ENCODE data around the gene ACSL3. TPM values are rescaled to one million over a fixed set of nuclear protein-coding genes. Genes with fewer than 3 reads are reported as not detected.

Gene ACSL3
- total RNA-seq, 1 experiment from 2014 or later, result 1,151 TPM

GRCh38 chr2:222922019-222922800 lies 61.4 kb downstream of the ACSL3 start:
- in situ Hi-C loops (cut with HindIII; ENCODE audit: low pct_unique_long_range_greater_than_20kb, low sequenced_read_pairs), result no loop called here

GRCh38 chr2:222926915-222927314 lies 66.1 kb downstream of the ACSL3 start:
- in situ Hi-C loops (cut with HindIII; ENCODE audit: low pct_unique_long_range_greater_than_20kb, low sequenced_read_pairs), result no loop called here
- DNase-seq (ENCODE audit: low read depth, low spot score), result no peak

More at GRCh38 chr2:222922019-222922800, 61.4 kb downstream of the ACSL3 start:
- DNase-seq (ENCODE audit: low read depth, low spot score), result no peak

DNA sequence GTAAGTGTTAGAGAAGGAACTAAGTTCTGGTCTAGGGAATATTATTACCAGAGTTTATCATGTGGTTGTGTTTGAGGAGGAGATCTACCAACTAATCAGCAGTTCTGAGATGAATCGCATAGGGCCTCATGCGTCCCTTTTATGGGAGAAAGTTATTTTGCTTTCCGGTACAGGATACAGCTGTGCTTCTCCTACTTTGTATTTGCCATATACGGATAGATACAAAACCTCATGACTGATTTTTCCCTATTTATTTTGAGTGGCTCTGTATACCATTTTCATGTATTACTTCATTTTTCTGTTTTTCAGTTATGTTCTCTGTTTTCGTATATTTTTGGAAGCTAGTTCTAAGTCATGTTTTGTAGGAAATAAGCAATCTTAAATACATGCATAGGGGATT lies 66.8 kb downstream of the ACSL3 start:
- in situ Hi-C loops (cut with HindIII; ENCODE audit: low pct_unique_long_range_greater_than_20kb, low sequenced_read_pairs), result no loop called here
- no peak for DNase-seq (ENCODE audit: low read depth, low spot score)

- in situ Hi-C loops (cut with HindIII; ENCODE audit: low pct_unique_long_range_greater_than_20kb, low sequenced_read_pairs), result no loop called here
- no peak for DNase-seq (ENCODE audit: low read depth, low spot score)
Measured at GRCh38 chr2:222928335-222928734, 67.5 kb downstream of the ACSL3 start.

GRCh38 chr2:222930862-222931261 lies 70.0 kb downstream of the ACSL3 start:
- no peak for DNase-seq (ENCODE audit: low read depth, low spot score)
- in situ Hi-C loops (cut with HindIII; ENCODE audit: low pct_unique_long_range_greater_than_20kb, low sequenced_read_pairs), result no loop called here

- DNase-seq (ENCODE audit: low read depth, low spot score), result no peak
- in situ Hi-C loops (cut with HindIII; ENCODE audit: low pct_unique_long_range_greater_than_20kb, low sequenced_read_pairs), result no loop called here
Measured at GRCh38 chr2:222931659-222932058, 70.8 kb downstream of the ACSL3 start.

DNA sequence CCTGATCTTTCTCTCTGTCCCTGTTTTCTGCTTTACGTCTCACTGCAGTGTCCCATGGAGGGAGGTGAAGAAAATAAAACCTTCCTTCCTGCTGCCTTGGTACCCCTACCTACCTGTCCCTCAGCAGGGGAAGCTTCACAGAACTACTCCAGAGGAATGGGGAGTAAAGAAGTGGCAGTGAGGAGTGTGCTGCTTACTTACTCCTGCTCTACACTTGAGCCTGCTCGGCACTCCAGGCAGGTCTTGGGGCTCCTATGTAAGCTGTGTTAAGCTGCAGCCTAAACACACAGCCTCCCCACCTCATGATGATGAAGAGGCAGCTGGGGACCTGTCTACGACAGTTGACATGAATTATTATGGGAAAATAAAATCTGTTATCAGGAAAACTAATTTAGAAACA lies 72.6 kb downstream of the ACSL3 start:
- no peak for DNase-seq (ENCODE audit: low read depth, low spot score)
- in situ Hi-C loops (cut with HindIII; ENCODE audit: low pct_unique_long_range_greater_than_20kb, low sequenced_read_pairs), result no loop called here

DNA sequence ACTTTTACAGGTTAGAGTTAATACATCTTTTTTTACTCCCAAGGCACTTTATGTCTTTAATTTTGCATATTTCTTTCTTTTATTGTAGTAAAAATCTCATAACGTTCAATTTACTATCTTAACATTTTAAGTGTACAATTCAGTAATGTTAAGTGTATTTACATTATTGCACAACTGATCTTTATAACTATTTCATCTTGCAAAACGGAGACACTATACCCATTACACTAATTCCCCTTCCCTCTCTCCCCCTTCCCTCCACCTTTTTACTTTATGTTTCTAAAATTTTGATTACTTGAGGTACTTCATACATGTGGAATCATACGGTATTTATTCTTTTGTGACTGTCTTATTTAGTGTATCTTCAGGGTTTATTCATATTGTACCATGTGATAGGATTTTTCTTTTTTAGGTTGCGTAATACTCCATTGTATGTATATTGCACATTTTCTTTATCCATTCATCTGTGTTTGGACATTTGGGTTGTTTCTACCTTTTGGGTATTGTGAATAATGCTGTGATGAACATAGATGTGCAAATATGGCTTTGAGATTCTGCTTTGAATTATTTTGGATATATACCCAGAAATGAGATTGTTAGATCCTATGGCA lies 75.0 kb downstream of the ACSL3 start:
- no peak for DNase-seq (ENCODE audit: low read depth, low spot score)
- in situ Hi-C loops (cut with HindIII; ENCODE audit: low pct_unique_long_range_greater_than_20kb, low sequenced_read_pairs), result no loop called here

DNA sequence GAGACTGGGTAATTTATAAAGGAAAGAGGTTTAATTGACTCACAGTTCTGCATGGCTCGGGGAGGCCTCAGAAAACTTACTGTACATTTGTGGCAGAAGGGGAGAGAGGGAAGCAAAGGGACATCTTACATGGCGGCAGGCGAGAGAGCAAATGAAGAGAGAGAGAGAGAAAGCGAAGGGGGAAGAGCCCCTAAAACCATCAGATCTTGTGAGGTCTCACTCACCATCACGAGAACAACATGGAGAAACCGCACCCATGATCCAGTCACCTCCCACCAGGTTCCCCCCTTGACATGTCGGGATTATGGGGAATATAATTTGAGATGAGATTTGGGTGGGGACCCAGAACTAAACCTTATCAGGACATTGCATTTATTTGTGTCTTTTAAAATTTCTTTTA lies 75.9 kb downstream of the ACSL3 start:
- in situ Hi-C loops (cut with HindIII; ENCODE audit: low pct_unique_long_range_greater_than_20kb, low sequenced_read_pairs), result no loop called here
- DNase-seq (ENCODE audit: low read depth, low spot score), result no peak

- in situ Hi-C loops (cut with HindIII; ENCODE audit: low pct_unique_long_range_greater_than_20kb, low sequenced_read_pairs), result no loop called here
- DNase-seq (ENCODE audit: low read depth, low spot score), result no peak
Measured at GRCh38 chr2:222938327-222938726, 77.5 kb downstream of the ACSL3 start.

GRCh38 chr2:222939208-222939856 lies 78.5 kb downstream of the ACSL3 start:
- in situ Hi-C loops (cut with HindIII; ENCODE audit: low pct_unique_long_range_greater_than_20kb, low sequenced_read_pairs), result no loop called here

DNA sequence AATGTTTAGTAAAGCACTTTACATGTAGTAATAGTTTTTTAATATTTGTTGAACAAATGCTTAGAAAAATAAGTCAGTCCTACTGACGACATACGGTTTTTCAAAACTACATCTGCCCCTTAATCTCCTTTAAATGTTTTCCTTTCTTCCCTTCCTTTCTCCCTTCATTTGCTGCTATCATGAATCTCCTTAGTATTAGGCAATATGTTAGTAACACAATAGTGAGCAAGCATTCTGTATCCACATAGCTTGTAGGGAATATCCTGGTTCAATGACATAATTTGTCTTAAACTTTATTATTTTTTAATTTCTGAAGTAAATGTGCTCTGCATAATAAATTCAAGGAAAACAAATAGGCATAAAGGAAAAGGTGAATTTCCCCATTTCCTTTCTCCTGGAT lies 79.1 kb downstream of the ACSL3 start:
- no peak for DNase-seq (ENCODE audit: low read depth, low spot score)
- in situ Hi-C loops (cut with HindIII; ENCODE audit: low pct_unique_long_range_greater_than_20kb, low sequenced_read_pairs), result no loop called here

More at GRCh38 chr2:222939208-222939856, 78.5 kb downstream of the ACSL3 start:
- peak; percentile 85 for DNase-seq (ENCODE audit: low read depth, low spot score)

DNA sequence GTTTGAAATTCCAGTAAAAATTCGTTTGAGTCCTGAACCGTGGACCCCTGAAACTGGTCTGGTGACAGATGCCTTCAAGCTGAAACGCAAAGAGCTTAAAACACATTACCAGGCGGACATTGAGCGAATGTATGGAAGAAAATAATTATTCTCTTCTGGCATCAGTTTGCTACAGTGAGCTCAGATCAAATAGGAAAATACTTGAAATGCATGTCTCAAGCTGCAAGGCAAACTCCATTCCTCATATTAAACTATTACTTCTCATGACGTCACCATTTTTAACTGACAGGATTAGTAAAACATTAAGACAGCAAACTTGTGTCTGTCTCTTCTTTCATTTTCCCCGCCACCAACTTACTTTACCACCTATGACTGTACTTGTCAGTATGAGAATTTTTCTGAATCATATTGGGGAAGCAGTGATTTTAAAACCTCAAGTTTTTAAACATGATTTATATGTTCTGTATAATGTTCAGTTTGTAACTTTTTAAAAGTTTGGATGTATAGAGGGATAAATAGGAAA lies 80.7 kb downstream of the ACSL3 start:
- in situ Hi-C loops (cut with HindIII; ENCODE audit: low pct_unique_long_range_greater_than_20kb, low sequenced_read_pairs), result no loop called here
- DNase-seq (ENCODE audit: low read depth, low spot score), result no peak

- DNase-seq (ENCODE audit: low read depth, low spot score), result no peak
- in situ Hi-C loops (cut with HindIII; ENCODE audit: low pct_unique_long_range_greater_than_20kb, low sequenced_read_pairs), result no loop called here
Measured at GRCh38 chr2:222942561-222942960, 81.7 kb downstream of the ACSL3 start.

GRCh38 chr2:222942977-222943376 lies 82.1 kb downstream of the ACSL3 start:
- no peak for DNase-seq (ENCODE audit: low read depth, low spot score)
- in situ Hi-C loops (cut with HindIII; ENCODE audit: low pct_unique_long_range_greater_than_20kb, low sequenced_read_pairs), result no loop called here

DNA sequence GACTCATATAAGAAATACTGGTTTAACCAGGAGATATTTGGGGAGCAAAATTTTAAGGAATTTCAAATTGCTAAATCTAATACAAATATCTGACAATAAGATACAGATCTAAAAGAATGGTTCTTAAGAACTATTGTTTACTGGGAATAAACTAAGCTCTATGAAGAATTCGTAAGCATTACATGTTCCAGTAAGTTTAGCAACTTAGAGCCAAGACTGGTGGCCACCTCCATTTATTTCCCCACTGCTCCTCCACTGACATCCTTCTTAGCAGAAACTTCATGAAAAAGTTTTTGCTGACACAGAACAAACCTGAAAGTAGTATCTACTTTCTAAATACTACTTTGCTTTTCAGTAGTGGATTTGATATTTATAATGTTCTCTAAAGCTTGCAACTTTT lies 83.0 kb downstream of the ACSL3 start:
- in situ Hi-C loops (cut with HindIII; ENCODE audit: low pct_unique_long_range_greater_than_20kb, low sequenced_read_pairs), result no loop called here
- no peak for DNase-seq (ENCODE audit: low read depth, low spot score)

DNA sequence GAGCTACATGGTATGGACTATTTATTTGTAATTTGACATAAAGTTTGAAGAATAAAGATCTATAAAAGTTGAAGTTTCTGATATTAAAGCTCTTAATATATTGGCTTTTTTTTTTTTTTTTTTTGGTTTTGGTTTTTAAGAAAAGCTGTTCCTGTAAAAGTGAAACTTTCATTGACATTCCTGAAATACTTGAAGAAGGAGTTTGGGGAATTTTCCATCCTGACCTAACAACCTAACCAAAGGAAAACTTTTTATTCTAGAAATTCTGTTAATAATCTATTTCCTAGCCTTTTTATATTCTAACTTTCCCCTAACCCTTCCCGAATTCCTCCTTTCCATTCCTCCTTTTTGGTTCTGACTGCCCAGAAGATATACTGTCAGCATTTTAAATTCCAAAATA lies 83.7 kb downstream of the ACSL3 start:
- in situ Hi-C loops (cut with HindIII; ENCODE audit: low pct_unique_long_range_greater_than_20kb, low sequenced_read_pairs), result no loop called here
- DNase-seq (ENCODE audit: low read depth, low spot score), result no peak

DNA sequence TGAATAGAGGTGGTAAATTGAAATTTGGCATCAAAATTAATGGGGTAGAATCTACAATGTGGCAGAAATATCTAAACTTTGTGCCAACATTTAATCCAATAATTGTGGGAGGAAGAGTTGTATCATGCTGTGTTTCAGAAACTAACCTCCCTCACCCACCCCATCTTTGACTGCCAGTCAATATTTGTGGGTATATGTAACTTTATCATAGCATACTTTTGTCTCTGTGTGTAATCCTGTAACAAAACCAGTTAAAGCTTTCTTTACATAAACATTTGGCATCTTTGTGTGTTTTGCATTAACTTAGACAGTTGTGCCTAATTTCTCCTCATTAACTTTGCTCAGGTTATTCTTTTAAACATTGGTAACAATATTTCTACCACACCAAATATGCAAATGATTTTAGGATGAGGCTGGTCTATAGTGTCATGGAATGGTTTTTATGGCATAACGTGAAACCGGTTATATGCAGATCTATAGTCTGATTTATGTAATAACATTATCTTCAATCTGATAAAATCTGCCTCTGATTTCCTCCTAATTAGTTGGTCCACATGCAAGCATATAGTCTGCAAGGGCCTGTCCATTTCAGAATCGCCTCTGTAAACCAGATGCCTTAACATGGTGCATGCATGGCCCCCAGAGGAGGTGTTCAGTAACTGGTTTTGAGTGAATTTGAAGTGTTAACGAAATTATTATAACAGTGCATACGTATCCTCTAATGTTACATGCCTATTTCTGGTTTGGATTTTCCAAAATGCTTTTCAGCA lies 84.3 kb downstream of the ACSL3 start:
- in situ Hi-C loops (cut with HindIII; ENCODE audit: low pct_unique_long_range_greater_than_20kb, low sequenced_read_pairs), result no loop called here
- DNase-seq (ENCODE audit: low read depth, low spot score), result no peak
